Naive B cell (primary cell): Measurements from ENCODE around the gene FLT3. TPM values are rescaled to one million over a fixed set of nuclear protein-coding genes. Genes with fewer than 3 reads are reported as not detected.
"Not testable (repeated sequence)": the region's sequence is repeated elsewhere in the genome, so short reads cannot be mapped to it uniquely, and the experiment has no call there.

Experiments used
- ATAC-seq, 2 donors: fragments of 150-1000 bp; cut with Tn5 transposase; 2 replicates each; pipeline ENCODE4 v1.10.0; 2021; ENCODE audit warnings: low read depth in 2 of 2, mild to moderate bottlenecking in 2 of 2, moderate library complexity in 2 of 2
- DNase-seq: peaks from one replicate; pipeline ENCODE4 v3.0.0; 2022
- H3K27ac Mint-ChIP-seq, 6 donors: one replicate each; pipeline ENCODE4 v1.8.0; 2020 to 2022; ENCODE audit warnings: mild to moderate bottlenecking in 6 of 6, mixed read lengths in 6 of 6, moderate library complexity in 5 of 6, inconsistent platforms in 2 of 6
- H3K27me3 Mint-ChIP-seq, 3 donors: one replicate each; pipeline ENCODE4 v1.8.0; 2021 to 2022; ENCODE audit warnings: mixed read lengths in 3 of 3, mild to moderate bottlenecking in 1 of 3
- H3K36me3 Mint-ChIP-seq, 2 donors: one replicate each; pipeline ENCODE4 v1.8.0; 2020 to 2022; ENCODE audit warnings: mixed read lengths in 2 of 2, inconsistent platforms in 1 of 2, mild to moderate bottlenecking in 1 of 2
- H3K4me1 Mint-ChIP-seq, 3 donors: one replicate each; pipeline ENCODE4 v1.8.0; 2020 to 2022; ENCODE audit warnings: mixed read lengths in 3 of 3, inconsistent platforms in 1 of 3, mild to moderate bottlenecking in 1 of 3, moderate library complexity in 1 of 3
- H3K4me3 Mint-ChIP-seq, 8 donors: one replicate each; pipeline ENCODE4 v1.8.0; 2020 to 2022; ENCODE audit warnings: mild to moderate bottlenecking in 8 of 8, mixed read lengths in 8 of 8, moderate library complexity in 8 of 8, inconsistent platforms in 2 of 8
- H3K9me3 Mint-ChIP-seq, 7 donors: one replicate each; pipeline ENCODE4 v1.8.0; 2020 to 2022; ENCODE audit warnings: mixed read lengths in 7 of 7, mild to moderate bottlenecking in 5 of 7, inconsistent platforms in 2 of 7, moderate library complexity in 1 of 7
- polyA plus RNA-seq, 6 donors: library from polyadenylated mRNA; unstranded; fragments of 300-500 nt; fragmentation: Illumina TruSeq; gene quantifications; one replicate each; pipeline ENCODE4 v1.2.3, GENCODE V29; 2021; ENCODE audit warnings: low read depth in 6 of 6

FLT3 gene
- polyA plus RNA-seq, 6 donors from 2014 or later, result 0.08 to 0.47 (median 0.36) TPM; not detected in 3

DNA sequence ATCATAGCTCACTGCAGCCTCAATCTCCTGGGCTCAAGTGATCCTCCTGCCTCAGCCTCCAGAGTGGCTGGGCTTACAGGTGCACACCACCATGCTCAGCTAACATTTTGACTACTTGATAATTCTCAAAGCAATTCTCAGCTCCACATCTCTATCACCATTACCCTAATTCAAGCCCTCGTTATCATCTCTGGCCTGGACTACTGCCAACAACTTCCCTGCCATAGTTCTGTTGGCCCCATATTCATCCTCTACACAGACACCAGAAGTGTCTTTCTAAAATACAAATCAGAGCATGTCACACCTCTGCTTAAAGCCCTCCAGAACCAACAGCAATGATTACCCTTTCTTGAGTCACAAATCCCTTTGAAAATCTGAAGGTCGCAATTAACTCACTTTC, 7.9 kb downstream of the FLT3 start:
- Mint-ChIP-seq H3K4me1 (peaks cover 12 to 16% (median 13%) of the 10 kb centered on the region in 3 donors), H3K4me3 (no peak overlapping the region), H3K27ac (peak overlapping the region in 3 of 6 donors; percentile 2 to 73 (median 72)), H3K27me3 (peaks cover 8% of the 10 kb centered on the region in 3 donors), H3K36me3 (no peaks in the 10 kb centered on the region), H3K9me3 (peaks cover 0 to 2% (median 0%) of the 10 kb centered on the region in 7 donors)
- no peak for DNase-seq
- ATAC-seq, result no peak

DNA sequence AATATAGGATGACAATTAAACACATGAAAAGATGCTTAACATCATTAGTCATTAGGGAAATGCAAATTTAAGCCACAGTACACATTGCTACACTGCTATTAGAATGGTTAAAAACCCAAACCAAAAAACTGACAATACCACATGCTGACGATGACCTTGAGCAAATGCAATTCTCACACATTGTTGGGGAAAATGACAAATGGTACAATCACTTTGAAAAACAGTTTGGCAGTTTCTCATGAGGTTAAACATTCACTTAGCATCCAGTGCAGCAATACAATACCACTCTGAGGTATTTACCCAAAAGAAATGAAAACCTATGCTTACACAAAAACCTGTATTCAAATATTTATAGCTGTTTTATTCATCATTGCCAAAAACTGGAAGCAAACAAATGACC, 11.3 kb downstream of the FLT3 start:
- peaks cover 0 to 2% (median 0%) of the 10 kb centered on the region in 7 donors for H3K9me3 Mint-ChIP-seq

DNA sequence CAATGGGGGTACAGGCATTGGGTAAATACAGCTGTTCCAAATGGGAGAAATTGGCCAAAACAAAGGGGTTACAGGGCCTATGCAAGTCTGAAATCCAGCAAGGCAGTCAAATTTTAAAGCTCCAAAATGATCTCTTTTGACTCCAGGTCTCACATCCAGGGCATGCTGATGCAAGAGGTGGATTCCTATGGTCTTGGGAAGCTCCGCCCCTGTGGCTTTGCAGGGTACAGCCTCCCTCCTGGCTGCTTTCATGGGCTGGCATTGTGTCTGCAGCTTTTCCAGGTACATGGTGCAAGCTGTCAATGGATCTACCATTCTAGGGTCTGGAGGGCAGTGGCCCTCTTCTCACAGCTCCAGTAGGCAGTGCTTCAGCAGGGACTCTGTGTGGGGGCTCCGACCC, 22.6 kb downstream of the FLT3 start:
- not testable (repeated sequence) for ATAC-seq, H3K4me3 Mint-ChIP-seq, DNase-seq, H3K27me3 Mint-ChIP-seq, H3K36me3 Mint-ChIP-seq
- peak overlapping the region in 1 of 6 donors; percentile 47 for H3K27ac Mint-ChIP-seq
- H3K9me3 Mint-ChIP-seq, result peaks cover 0 to 14% (median 4%) of the 10 kb centered on the region in 7 donors
- peaks cover 7 to 10% (median 9%) of the 10 kb centered on the region in 3 donors for H3K4me1 Mint-ChIP-seq

More for the DNA sequence above, 11.3 kb downstream of the FLT3 start:
- ATAC-seq, result no peak
- peaks cover 7 to 11% (median 8%) of the 10 kb centered on the region in 3 donors for H3K4me1 Mint-ChIP-seq
- H3K36me3 Mint-ChIP-seq, result no peaks in the 10 kb centered on the region
- H3K4me3 Mint-ChIP-seq, result no peak overlapping the region
- DNase-seq, result no peak
- H3K27ac Mint-ChIP-seq, result no peak overlapping the region
- peaks cover 0 to 9% (median 0%) of the 10 kb centered on the region in 3 donors for H3K27me3 Mint-ChIP-seq

DNA sequence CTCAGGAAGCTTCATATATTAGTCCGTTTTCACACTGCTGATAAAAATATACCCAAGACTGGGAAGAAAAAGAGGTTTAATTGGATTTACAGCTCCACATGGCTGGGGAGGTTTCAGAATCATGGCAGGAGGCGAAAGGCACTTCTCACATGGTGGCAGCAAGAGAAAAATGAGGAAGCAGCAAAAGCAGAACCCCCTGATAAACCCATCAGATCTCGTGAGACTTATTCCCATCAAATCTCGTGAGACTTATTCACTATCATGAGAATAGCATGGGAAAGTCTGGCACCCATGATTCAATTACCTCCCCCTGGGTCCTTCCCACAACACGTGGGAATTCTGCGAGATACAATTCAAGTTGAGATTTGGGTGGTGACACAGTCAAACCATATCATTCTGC, 23.1 kb downstream of the FLT3 start:
- Mint-ChIP-seq H3K9me3 (peaks cover 0 to 14% (median 4%) of the 10 kb centered on the region in 7 donors), H3K27me3 (no peaks in the 10 kb centered on the region), H3K36me3 (no peaks in the 10 kb centered on the region), H3K27ac (no peak overlapping the region), H3K4me1 (peaks cover 7 to 10% (median 9%) of the 10 kb centered on the region in 3 donors), H3K4me3 (no peak overlapping the region)
- ATAC-seq (no peak), DNase-seq (no peak)

DNA sequence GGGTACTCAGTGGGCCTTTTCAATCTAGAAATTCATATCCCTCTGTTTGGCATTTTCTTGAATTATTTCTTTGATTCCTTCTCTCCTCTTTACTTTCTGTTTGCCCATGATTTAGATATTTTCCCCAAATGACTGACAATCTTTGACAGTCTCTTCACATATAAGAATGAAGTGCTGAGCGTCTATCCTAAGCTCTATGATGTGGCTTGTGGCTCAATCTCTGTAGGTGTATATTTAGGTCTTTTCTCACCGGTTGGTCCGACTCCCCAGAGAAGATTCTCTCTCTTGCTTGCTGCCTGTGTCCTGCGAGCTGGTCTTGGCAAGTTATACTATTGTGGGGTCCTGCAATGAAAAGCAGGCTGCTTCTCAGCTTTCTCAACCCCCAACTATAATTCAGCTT, 29.0 kb downstream of the FLT3 start:
- H3K4me3 Mint-ChIP-seq, result no peak overlapping the region
- peak overlapping the region in 2 of 6 donors; percentile 11 to 70 for H3K27ac Mint-ChIP-seq
- no peak for ATAC-seq
- no peak for DNase-seq
- H3K36me3 Mint-ChIP-seq, result no peaks in the 10 kb centered on the region
- peaks cover 0 to 2% (median 2%) of the 10 kb centered on the region in 3 donors for H3K4me1 Mint-ChIP-seq
- no peaks in the 10 kb centered on the region for H3K9me3 Mint-ChIP-seq
- H3K27me3 Mint-ChIP-seq, result no peaks in the 10 kb centered on the region

DNA sequence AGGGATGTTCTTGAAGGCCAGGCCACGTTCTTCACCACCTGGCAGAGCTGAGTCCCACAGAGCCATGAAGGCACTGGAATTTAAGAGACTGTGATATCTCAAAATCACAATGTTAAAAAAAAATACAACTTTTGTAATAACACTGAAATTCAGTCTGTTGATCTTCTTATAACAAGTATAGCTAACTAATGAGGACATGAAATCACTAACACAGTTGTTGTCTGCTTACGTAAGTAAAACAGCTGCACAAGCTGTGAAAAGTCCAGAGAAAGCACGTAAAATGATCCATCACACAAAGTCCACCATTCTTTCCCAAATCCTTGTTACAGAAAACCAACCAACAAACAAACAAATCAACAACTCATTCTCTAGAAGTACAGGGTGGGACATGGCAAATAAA, 32.9 kb downstream of the FLT3 start:
- no peak for ATAC-seq
- Mint-ChIP-seq H3K36me3 (no peaks in the 10 kb centered on the region), H3K4me1 (no peaks in the 10 kb centered on the region), H3K4me3 (no peak overlapping the region), H3K27ac (no peak overlapping the region), H3K9me3 (no peaks in the 10 kb centered on the region), H3K27me3 (no peaks in the 10 kb centered on the region)
- DNase-seq, result no peak

DNA sequence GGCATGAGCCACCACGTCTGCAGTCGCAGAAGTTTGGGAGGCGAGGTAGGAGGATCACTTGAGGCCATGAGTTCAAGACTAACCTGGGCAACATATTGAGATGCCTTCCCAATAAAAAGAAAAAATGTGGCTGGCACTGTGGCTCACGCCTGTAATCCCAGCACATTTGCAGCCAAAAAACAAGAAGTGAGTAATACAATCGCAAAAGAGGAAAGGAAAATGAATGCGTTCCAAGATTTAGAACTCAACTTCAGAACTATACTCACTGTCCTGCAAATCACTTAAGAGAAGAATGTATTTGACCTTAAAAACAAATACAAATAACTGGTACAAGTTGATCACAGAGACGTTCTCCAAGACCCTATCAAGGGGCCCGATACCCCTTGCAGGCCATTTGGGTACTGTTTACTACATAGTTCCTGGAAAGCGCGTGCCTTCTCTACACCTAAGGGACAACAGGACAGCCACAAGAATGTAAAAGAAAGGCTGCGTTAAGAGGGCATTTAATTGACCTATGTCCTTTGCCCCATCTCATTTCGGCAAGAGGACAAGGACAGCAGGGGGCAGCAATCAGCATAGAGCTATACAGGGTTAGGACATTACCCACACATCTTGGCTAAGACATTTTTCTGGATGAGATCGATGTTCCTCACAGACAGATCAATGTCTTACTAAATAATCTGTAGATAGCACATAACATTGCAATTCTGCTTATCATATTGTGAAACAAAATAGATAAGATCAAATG, 41.3 kb downstream of the FLT3 start:
- ATAC-seq (peak in 1 of 2 donors; percentile 33), DNase-seq (no peak)
- H3K9me3 Mint-ChIP-seq, result no peaks in the 10 kb centered on the region
- H3K27me3 Mint-ChIP-seq, result no peaks in the 10 kb centered on the region
- peak overlapping the region in 1 of 6 donors; percentile 24 for H3K27ac Mint-ChIP-seq
- H3K4me1 Mint-ChIP-seq, result peaks cover 16 to 37% (median 17%) of the 10 kb centered on the region in 3 donors
- peak overlapping the region in 2 of 8 donors; percentile 25 to 28 for H3K4me3 Mint-ChIP-seq
- no peaks in the 10 kb centered on the region for H3K36me3 Mint-ChIP-seq

DNA sequence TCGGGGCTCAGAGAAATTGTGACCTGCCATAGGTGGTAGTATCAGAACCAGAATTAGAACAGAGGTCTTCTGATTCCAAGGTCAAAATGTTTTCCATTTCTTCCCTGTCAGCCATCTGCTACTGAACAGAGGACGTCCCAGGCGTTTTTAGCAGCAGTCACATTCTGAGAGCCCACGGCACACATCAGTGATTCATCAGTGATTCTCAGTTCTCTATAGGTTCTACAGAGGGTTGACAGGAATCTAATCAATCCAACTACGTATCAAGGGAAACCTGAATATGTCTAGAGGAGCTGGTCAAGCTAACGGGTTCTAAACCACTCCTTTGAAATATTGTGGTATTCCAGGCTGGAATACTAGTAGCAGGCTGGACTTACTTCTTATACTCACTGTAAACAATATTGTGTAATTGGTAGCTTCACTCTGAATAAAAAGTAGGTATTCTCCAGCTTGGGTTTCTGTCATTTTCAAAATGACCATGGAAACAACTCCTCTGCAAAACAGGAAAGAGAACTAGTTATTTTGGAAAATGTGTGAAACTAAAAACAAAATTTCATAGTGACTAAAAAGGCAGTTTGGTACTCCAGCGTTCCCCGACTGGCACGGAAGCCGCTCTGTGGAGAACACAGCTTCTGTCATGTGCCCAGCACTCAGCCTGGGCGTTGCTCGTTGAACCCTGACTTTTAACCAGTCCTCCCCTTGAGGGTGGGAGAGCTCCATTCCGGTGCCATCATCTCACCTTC, 43.2 kb downstream of the FLT3 start:
- peak overlapping the region in 1 of 8 donors; percentile 12 for H3K4me3 Mint-ChIP-seq

DNA sequence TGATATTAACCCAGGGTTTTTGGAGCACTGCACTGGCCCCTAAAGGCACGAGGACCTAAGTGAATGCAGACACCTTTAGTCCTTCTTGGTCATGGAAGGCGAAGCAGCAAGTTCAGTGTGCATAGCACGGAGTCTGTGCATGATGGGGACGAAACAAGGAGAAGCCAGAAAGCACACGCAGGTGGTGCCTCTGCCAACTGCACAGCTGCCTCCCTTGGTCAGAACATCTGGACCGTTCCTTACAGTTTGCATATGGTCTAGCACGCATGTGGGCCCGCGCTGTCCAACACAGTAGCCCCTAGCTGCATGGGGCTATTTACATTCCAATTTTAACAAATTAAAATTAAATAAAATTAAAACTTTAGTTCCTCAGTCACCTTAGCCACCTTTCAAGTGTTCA, 44.0 kb downstream of the FLT3 start:
- no peak for DNase-seq
- H3K4me1 Mint-ChIP-seq, result peaks cover 16 to 37% (median 17%) of the 10 kb centered on the region in 3 donors
- no peaks in the 10 kb centered on the region for H3K9me3 Mint-ChIP-seq
- H3K4me3 Mint-ChIP-seq, result no peak overlapping the region
- no peak for ATAC-seq
- no peaks in the 10 kb centered on the region for H3K27me3 Mint-ChIP-seq
- no peaks in the 10 kb centered on the region for H3K36me3 Mint-ChIP-seq
- H3K27ac Mint-ChIP-seq, result no peak overlapping the region

More for the DNA sequence above, 43.2 kb downstream of the FLT3 start:
- ATAC-seq (peak in 1 of 2 donors; percentile 56), DNase-seq (no peak)
- peaks cover 16 to 37% (median 17%) of the 10 kb centered on the region in 3 donors for H3K4me1 Mint-ChIP-seq
- H3K27ac Mint-ChIP-seq, result no peak overlapping the region
- H3K27me3 Mint-ChIP-seq, result no peaks in the 10 kb centered on the region
- no peaks in the 10 kb centered on the region for H3K9me3 Mint-ChIP-seq
- H3K36me3 Mint-ChIP-seq, result no peaks in the 10 kb centered on the region

DNA sequence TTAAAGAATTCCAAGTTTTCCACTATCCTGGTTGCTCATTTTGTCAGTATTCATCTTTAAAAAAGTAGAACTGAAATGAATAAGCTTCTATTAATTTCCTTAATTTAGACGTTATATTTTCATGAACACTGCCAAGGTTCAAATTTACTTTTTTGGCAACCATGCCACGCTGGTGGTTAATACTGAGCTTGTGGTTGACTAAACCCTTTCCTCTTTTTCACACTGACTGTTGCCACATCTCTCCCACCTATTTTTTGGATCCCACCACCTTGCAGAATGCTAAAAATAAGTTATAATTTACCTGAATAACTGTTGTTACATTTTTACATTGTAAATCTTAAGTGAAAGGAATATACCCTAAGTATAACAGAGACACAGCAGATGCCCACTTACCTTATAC, 45.0 kb downstream of the FLT3 start:
- ATAC-seq (no peak), DNase-seq (no peak)
- H3K9me3 Mint-ChIP-seq, result no peaks in the 10 kb centered on the region
- H3K4me3 Mint-ChIP-seq, result no peak overlapping the region
- no peaks in the 10 kb centered on the region for H3K27me3 Mint-ChIP-seq
- H3K36me3 Mint-ChIP-seq, result no peaks in the 10 kb centered on the region
- H3K27ac Mint-ChIP-seq, result no peak overlapping the region
- peaks cover 19 to 39% (median 19%) of the 10 kb centered on the region in 3 donors for H3K4me1 Mint-ChIP-seq

DNA sequence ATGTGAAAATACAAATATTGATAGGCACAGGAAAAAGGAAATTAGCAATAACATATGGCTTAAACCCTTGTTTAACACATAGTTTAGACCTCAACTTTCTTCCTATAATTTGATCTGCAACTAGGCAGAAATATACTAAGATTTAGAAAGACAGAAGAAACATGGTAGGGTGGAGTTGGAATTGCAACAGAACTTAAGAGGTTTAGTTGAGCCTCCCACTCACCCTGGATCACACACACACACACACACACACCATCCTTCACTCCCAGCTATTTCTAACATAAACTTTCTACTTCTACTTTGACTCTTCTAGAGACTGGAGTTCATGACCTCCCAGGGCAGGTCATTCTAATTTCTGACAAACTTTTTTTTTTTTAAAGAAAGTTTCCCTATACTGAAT, 47.4 kb downstream of the FLT3 start:
- peak overlapping the region in 1 of 6 donors; percentile 76 for H3K27ac Mint-ChIP-seq
- ATAC-seq (no peak), DNase-seq (no peak)
- H3K4me1 Mint-ChIP-seq, result peaks cover 30 to 57% (median 43%) of the 10 kb centered on the region in 3 donors
- H3K36me3 Mint-ChIP-seq, result no peaks in the 10 kb centered on the region
- no peaks in the 10 kb centered on the region for H3K9me3 Mint-ChIP-seq
- H3K4me3 Mint-ChIP-seq, result no peak overlapping the region
- no peaks in the 10 kb centered on the region for H3K27me3 Mint-ChIP-seq

DNA sequence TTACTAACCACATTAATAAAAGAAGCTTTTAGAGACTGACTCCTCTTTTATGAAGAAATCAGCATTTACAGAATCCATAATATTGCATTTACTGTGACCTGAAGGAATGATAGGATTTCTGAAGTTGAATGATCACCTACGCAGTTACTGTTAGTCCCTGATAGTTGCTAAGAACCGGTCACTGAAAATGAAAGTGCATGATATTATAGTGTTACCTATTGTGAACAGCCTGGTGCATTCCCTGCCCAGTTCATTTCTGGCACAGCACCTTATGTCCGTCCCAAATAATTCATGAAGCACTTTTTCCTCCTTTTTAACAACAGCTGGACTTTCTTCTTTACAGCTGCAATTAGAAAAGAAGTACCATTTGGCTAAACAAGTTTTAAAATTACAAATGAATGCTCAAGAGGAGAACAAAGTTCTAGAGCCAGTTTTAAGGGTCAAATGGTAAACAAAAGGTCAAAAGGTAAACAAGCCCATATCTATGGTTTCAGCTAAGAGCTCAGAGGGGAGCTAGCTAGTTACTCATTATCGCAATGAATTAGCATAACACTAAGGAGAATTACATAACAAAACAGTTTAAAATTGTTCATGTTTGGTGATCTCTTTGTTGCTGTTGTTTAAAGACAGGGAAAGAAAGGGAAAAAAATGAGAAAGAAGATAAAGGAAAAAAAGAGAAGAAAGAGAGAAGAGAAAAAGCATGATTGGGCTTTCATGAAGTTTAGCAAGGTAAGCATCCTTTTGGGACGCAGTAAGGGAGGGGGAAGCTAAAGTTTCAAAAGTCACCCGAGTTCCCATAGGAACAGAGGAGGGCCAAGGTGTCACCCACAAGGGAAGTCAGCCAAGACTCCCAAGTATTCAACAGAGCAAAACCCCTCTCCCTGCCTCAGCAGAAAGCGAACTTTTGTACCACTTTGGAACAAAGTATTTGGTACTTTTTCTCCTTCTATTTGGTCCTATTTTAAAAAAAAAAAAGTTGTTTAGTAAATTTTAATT, 50.2 kb downstream of the FLT3 start:
- ATAC-seq, result no peak
- H3K4me1 Mint-ChIP-seq, result peaks cover 26 to 51% (median 37%) of the 10 kb centered on the region in 3 donors
- no peaks in the 10 kb centered on the region for H3K27me3 Mint-ChIP-seq
- no peaks in the 10 kb centered on the region for H3K36me3 Mint-ChIP-seq
- DNase-seq, result no peak
- H3K4me3 Mint-ChIP-seq, result peak overlapping the region in 3 of 8 donors; percentile 44 to 78 (median 60)
- peak overlapping the region in 5 of 6 donors; percentile 5 to 95 (median 22) for H3K27ac Mint-ChIP-seq
- H3K9me3 Mint-ChIP-seq, result no peaks in the 10 kb centered on the region

DNA sequence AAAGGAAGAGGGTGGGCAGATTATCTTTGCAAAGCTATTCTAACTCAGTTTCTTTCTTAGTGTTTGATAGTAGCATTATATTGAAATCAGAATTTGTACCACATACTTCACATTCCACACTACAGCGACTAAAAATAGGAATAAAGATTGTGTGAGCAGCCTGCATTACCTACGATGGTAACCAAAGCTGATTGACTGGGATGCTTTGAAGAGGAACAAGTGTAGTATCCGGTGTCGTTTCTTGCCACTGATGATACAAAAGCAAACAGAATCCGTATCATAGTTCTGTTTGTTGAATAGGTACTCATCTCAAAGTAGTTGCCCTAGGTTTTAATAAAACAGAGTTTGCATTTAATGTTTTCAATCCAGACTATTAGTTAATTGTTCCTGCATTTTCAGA, 51.2 kb downstream of the FLT3 start:
- H3K27me3 Mint-ChIP-seq, result no peaks in the 10 kb centered on the region
- H3K36me3 Mint-ChIP-seq, result no peaks in the 10 kb centered on the region
- peak overlapping the region; percentile 84 to 95 (median 92) for H3K27ac Mint-ChIP-seq
- no peaks in the 10 kb centered on the region for H3K9me3 Mint-ChIP-seq
- peak in 1 of 2 donors; percentile 13 for ATAC-seq
- no peak for DNase-seq
- peak overlapping the region in 4 of 8 donors; percentile 60 to 78 (median 67) for H3K4me3 Mint-ChIP-seq
- H3K4me1 Mint-ChIP-seq, result peaks cover 34 to 55% (median 46%) of the 10 kb centered on the region in 3 donors
